HEK293 (cell line): ENCODE data around the gene CCDC149.

Experiments
- CTCF ChIA-PET: fragments of 350-600 bp; formaldehyde crosslinking; extraction: SDS; loops from one replicate; lab custom pipeline; 2021; ENCODE audit warnings: antibody characterized with exemption; lab: Yijun Ruan, JAX
- POLR2A ChIA-PET: fragments of 300-600 bp; formaldehyde crosslinking; extraction: SDS; loops from one replicate; lab custom pipeline; 2020; ENCODE audit warnings: antibody characterized with exemption, inconsistent platforms; lab: Yijun Ruan, JAX
- H3K27ac ChIP-seq: fragments of 200-500 bp; sonication (Bioruptor generic); 2 replicates; pipeline ENCODE4 v1.5.1; 2014; ENCODE audit warnings: low read depth, low read length, control low read depth, inconsistent platforms; ENCODE audit errors: extremely low read depth
- H3K36me3 ChIP-seq, 2 experiments: fragments of 200-500 bp in 1 of 2; sonication (Bioruptor generic) in 1 of 2; 1 replicate in 1 of 2; 2 replicates in 1 of 2; pipeline ENCODE4 v1.5.1; 2014 to 2017; ENCODE audit warnings: inconsistent platforms in 2 of 2, low read length in 2 of 2; ENCODE audit not compliant: control insufficient read depth in 2 of 2, insufficient read depth in 1 of 2
- H3K4me1 ChIP-seq: fragments of 200-500 bp; sonication (Bioruptor generic); 2 replicates; pipeline ENCODE4 v1.5.1; 2014; ENCODE audit warnings: mild to moderate bottlenecking, low read length, inconsistent platforms; ENCODE audit not compliant: control insufficient read depth, insufficient read depth
- H3K4me3 ChIP-seq: 2 replicates; pipeline ENCODE4 v1.5.1; 2011; ENCODE audit warnings: low read depth, mild to moderate bottlenecking, control low read depth, low read length, moderate library complexity
- H3K9me3 ChIP-seq: fragments of 200-500 bp; sonication (Bioruptor generic); 2 replicates; pipeline ENCODE4 v1.5.1; 2014; ENCODE audit warnings: low read depth, low read length, inconsistent platforms; ENCODE audit not compliant: control insufficient read depth, insufficient read depth
- BCL11B ChIP-seq: fragments of 450-650 bp; formaldehyde crosslinking; IDR thresholded peaks from 2 replicates; pipeline ENCODE4 v1.5.1; 2016; ENCODE audit warnings: low read depth, missing biosample characterization, missing genetic modification characterization
- GFI1B ChIP-seq: fragments of 450-650 bp; formaldehyde crosslinking; IDR thresholded peaks from 2 replicates; pipeline ENCODE4 v1.5.1; 2016; ENCODE audit warnings: missing biosample characterization, missing genetic modification characterization
- GLI2 ChIP-seq: fragments of 450-650 bp; formaldehyde crosslinking; IDR thresholded peaks from 2 replicates; pipeline ENCODE4; 2017; ENCODE audit warnings: missing biosample characterization, missing genetic modification characterization, low read depth, borderline replicate concordance
- GLI4 ChIP-seq: fragments of 450-650 bp; formaldehyde crosslinking; IDR thresholded peaks from 2 replicates; pipeline ENCODE4 v1.5.1; 2016; ENCODE audit warnings: missing biosample characterization, missing genetic modification characterization
- GLIS1 ChIP-seq: fragments of 450-650 bp; formaldehyde crosslinking; IDR thresholded peaks from 2 replicates; pipeline ENCODE4 v1.5.1; 2016; ENCODE audit warnings: missing biosample characterization, missing genetic modification characterization
- HOXA7 ChIP-seq: sonication (generic); formaldehyde crosslinking; IDR thresholded peaks from 2 replicates; pipeline ENCODE4 v1.8.1; 2022; ENCODE audit warnings: missing genetic modification reagents, borderline replicate concordance
- KLF10 ChIP-seq: fragments of 450-650 bp; IDR thresholded peaks from 2 replicates; pipeline ENCODE4 v1.5.1; 2018; ENCODE audit warnings: missing biosample characterization, mild to moderate bottlenecking, missing genetic modification characterization
- KLF9 ChIP-seq: fragments of 450-650 bp; formaldehyde crosslinking; IDR thresholded peaks from 2 replicates; pipeline ENCODE4 v1.5.1; 2016; ENCODE audit warnings: missing biosample characterization, missing genetic modification characterization, low read depth
- MEIS1 ChIP-seq: sonication (generic); formaldehyde crosslinking; IDR thresholded peaks from 2 replicates; pipeline ENCODE4 v1.8.1; 2022; ENCODE audit warnings: missing genetic modification reagents, mild to moderate bottlenecking, borderline replicate concordance
- ZBTB17 ChIP-seq: fragments of 450-650 bp; formaldehyde crosslinking; IDR thresholded peaks from 2 replicates; pipeline ENCODE4 v1.5.1; 2016; ENCODE audit warnings: missing biosample characterization, missing genetic modification characterization
- ZBTB21 ChIP-seq: fragments of 450-650 bp; formaldehyde crosslinking; IDR thresholded peaks from 2 replicates; pipeline ENCODE4 v1.5.1; 2017; ENCODE audit warnings: missing biosample characterization, missing genetic modification characterization
- ZBTB48 ChIP-seq: fragments of 450-650 bp; formaldehyde crosslinking; IDR thresholded peaks from 2 replicates; pipeline ENCODE4 v1.5.1; 2016; ENCODE audit warnings: missing biosample characterization, missing genetic modification characterization
- ZBTB7A ChIP-seq: fragments of 450-650 bp; formaldehyde crosslinking; IDR thresholded peaks from 2 replicates; pipeline ENCODE4 v1.5.1; 2016; ENCODE audit warnings: low read depth, missing biosample characterization, missing genetic modification characterization
- ZNF138 ChIP-seq: fragments of 450-650 bp; formaldehyde crosslinking; IDR thresholded peaks from 2 replicates; pipeline ENCODE4 v1.5.1; 2016; ENCODE audit warnings: missing biosample characterization, missing genetic modification characterization, borderline replicate concordance
- ZNF211 ChIP-seq: fragments of 450-650 bp; formaldehyde crosslinking; IDR thresholded peaks from 2 replicates; pipeline ENCODE4 v1.5.1; 2016; ENCODE audit warnings: low read depth, missing biosample characterization, missing genetic modification characterization
- ZNF266 ChIP-seq: fragments of 450-650 bp; formaldehyde crosslinking; IDR thresholded peaks from 2 replicates; pipeline ENCODE4 v1.5.1; 2016; ENCODE audit warnings: missing biosample characterization, missing genetic modification characterization, low read depth
- ZNF292 ChIP-seq: fragments of 450-650 bp; formaldehyde crosslinking; IDR thresholded peaks from 2 replicates; pipeline ENCODE4 v1.5.1; 2016; ENCODE audit warnings: low read depth, missing biosample characterization, missing genetic modification characterization, borderline replicate concordance
- ZNF514 ChIP-seq: fragments of 450-650 bp; formaldehyde crosslinking; IDR thresholded peaks from 2 replicates; pipeline ENCODE4 v1.5.1; 2016; ENCODE audit warnings: missing biosample characterization, missing genetic modification characterization
- ZNF529 ChIP-seq: fragments of 450-650 bp; formaldehyde crosslinking; IDR thresholded peaks from 2 replicates; pipeline ENCODE4 v1.5.1; 2017; ENCODE audit warnings: missing genetic modification characterization, missing biosample characterization; ENCODE audit not compliant: insufficient replicate concordance
- ZNF621 ChIP-seq: fragments of 450-650 bp; formaldehyde crosslinking; IDR thresholded peaks from 2 replicates; pipeline ENCODE4 v1.5.1; 2017; ENCODE audit warnings: missing biosample characterization, missing genetic modification characterization
- ZNF791 ChIP-seq: fragments of 450-650 bp; formaldehyde crosslinking; IDR thresholded peaks from 2 replicates; pipeline ENCODE4 v1.5.1; 2016; ENCODE audit warnings: missing biosample characterization, missing genetic modification characterization
- TF ChIP-seq, protein P1 (sequence below): fragments of 450-650 bp; formaldehyde crosslinking; IDR thresholded peaks from 2 replicates; pipeline ENCODE4 v1.5.1; 2016; ENCODE audit warnings: missing biosample characterization, missing genetic modification characterization
- TF ChIP-seq, protein P2 (sequence below): fragments of 450-650 bp; formaldehyde crosslinking; IDR thresholded peaks from 2 replicates; pipeline ENCODE4 v1.5.1; 2016; ENCODE audit warnings: missing biosample characterization, missing genetic modification characterization, low read depth
- TF ChIP-seq, protein P3 (sequence below): IDR thresholded peaks from 2 replicates; pipeline ENCODE4 v1.6.1; 2011; ENCODE audit warnings: mild to moderate bottlenecking, low read depth, low read length, borderline replicate concordance
- TF ChIP-seq, protein P4 (sequence below): fragments of 450-650 bp; formaldehyde crosslinking; IDR thresholded peaks from 2 replicates; pipeline ENCODE4 v1.5.1; 2016; ENCODE audit warnings: missing biosample characterization, missing genetic modification characterization

Gene CCDC149

DNA sequence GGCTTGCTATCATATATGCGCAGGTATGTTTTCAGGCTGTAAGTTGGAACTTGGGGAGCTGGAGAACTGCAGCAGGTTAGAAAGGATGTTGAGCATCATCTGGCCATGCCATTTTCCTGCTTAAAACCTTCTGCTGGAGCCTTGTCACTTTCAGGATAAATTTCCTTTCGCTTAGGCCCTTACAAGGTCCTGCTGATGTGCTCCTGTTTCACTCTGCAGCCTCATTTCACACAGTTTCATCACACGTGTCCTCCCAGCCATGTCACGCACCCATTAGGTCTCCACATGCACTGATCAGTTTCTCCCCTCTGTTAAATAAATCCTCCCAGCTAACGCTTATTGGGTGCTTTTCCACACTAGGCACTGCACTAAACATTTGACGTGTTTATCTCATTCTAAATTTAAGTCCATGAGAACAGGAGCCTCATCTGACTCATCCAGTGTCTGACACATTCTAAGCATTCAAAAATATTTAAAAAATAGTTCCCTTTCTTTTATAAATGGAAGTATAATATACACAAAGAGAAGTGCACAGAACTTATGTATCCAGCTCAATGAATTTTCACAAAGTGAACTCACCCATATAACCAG is 102.9 kb downstream of the CCDC149 start:
- Histone ChIP-seq H3K4me1 (no peaks in the 10 kb centered on the region), H3K9me3 (no peaks in the 10 kb centered on the region), H3K4me3 (no peak overlapping the region), H3K27ac (no peak overlapping the region), H3K36me3 (no peaks in the 10 kb centered on the region)
- TF ChIP-seq GFI1B (no peak), BCL11B (tag by site-specific recombination) (no peak), KLF10 (no peak), ZBTB21 (tag by site-specific recombination) (no peak), ZNF292 (tag by site-specific recombination) (no peak), ZNF621 (tag by site-specific recombination) (no peak), ZBTB17 (tag by site-specific recombination) (no peak), KLF9 (tag by site-specific recombination) (no peak), ZNF211 (no peak), MEIS1 (CRISPR knock-in tag) (no peak), GLIS1 (tag by site-specific recombination) (no peak), GLI2 (tag by site-specific recombination) (no peak), GLI4 (tag by site-specific recombination) (no peak)
- TF ChIP-seq, protein P1, sequence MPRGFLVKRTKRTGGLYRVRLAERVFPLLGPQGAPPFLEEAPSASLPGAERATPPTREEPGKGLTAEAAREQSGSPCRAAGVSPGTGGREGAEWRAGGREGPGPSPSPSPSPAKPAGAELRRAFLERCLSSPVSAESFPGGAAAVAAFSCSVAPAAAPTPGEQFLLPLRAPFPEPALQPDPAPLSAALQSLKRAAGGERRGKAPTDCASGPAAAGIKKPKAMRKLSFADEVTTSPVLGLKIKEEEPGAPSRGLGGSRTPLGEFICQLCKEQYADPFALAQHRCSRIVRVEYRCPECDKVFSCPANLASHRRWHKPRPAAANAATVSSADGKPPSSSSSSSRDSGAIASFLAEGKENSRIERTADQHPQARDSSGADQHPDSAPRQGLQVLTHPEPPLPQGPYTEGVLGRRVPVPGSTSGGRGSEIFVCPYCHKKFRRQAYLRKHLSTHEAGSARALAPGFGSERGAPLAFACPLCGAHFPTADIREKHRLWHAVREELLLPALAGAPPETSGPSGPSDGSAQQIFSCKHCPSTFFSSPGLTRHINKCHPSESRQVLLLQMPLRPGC: no peak
- TF ChIP-seq, protein P2, sequence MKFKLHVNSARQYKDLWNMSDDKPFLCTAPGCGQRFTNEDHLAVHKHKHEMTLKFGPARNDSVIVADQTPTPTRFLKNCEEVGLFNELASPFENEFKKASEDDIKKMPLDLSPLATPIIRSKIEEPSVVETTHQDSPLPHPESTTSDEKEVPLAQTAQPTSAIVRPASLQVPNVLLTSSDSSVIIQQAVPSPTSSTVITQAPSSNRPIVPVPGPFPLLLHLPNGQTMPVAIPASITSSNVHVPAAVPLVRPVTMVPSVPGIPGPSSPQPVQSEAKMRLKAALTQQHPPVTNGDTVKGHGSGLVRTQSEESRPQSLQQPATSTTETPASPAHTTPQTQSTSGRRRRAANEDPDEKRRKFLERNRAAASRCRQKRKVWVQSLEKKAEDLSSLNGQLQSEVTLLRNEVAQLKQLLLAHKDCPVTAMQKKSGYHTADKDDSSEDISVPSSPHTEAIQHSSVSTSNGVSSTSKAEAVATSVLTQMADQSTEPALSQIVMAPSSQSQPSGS (tag by site-specific recombination): no peak
- CTCF ChIA-PET: no interaction called here
- POLR2A ChIA-PET: no interaction called here

DNA sequence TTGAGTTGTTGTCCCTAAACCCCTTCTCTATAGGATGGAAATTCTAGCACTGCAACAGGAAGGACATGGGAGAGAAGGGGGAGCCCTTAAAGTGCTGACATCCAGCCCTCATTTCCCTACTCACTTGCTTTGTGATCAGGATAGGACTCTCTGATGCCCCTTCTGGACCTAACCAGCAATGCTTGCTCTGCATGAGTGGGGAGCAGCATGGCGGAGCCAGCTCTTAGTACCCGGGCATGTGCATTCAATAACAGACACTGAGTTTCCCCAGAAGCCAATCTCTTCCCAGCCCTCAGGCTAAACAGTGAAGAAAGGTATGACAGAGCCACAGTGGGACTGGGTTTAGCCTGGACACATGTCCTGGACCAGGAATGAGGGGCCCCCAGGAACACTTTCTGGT is 103.5 kb downstream of the CCDC149 start:
- POLR2A ChIA-PET: no interaction called here

More for the DNA sequence above, 103.5 kb downstream of the CCDC149 start:
- Histone ChIP-seq H3K27ac (no peak overlapping the region), H3K4me1 (no peaks in the 10 kb centered on the region), H3K9me3 (no peaks in the 10 kb centered on the region), H3K36me3 (no peaks in the 10 kb centered on the region), H3K4me3 (no peak overlapping the region)
- TF ChIP-seq ZBTB48 (no peak), ZNF529 (tag by site-specific recombination) (no peak), ZNF138 (tag by site-specific recombination) (no peak), ZNF514 (tag by site-specific recombination) (no peak), HOXA7 (no peak), ZBTB7A (tag by site-specific recombination) (no peak), ZNF266 (tag by site-specific recombination) (no peak), ZNF791 (tag by site-specific recombination) (no peak)
- TF ChIP-seq, protein P2 (tag by site-specific recombination): no peak
- TF ChIP-seq, protein P3, sequence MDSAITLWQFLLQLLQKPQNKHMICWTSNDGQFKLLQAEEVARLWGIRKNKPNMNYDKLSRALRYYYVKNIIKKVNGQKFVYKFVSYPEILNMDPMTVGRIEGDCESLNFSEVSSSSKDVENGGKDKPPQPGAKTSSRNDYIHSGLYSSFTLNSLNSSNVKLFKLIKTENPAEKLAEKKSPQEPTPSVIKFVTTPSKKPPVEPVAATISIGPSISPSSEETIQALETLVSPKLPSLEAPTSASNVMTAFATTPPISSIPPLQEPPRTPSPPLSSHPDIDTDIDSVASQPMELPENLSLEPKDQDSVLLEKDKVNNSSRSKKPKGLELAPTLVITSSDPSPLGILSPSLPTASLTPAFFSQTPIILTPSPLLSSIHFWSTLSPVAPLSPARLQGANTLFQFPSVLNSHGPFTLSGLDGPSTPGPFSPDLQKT: no peak
- TF ChIP-seq, protein P4, sequence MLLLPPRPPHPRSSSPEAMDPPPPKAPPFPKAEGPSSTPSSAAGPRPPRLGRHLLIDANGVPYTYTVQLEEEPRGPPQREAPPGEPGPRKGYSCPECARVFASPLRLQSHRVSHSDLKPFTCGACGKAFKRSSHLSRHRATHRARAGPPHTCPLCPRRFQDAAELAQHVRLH (tag by site-specific recombination): no peak
- CTCF ChIA-PET: interaction anchor here (0.6 kb wide), 1 partner anchor 377 kb away, joined by 3 read pairs; no protein-coding TSS in a partner anchor
